ENCODE measurements around the gene MAP3K9.
A peak's percentile ranks its signal among the peaks of the same experiment; 100 is the strongest.
"Not testable (repeated sequence)": the region's sequence is repeated elsewhere in the genome, so short reads cannot be mapped to it uniquely, and the experiment has no call there.

MAP3K9 gene

GRCh38 chr14:70718383-70719118, 90.8 kb downstream of the MAP3K9 start:
- DNase-seq = no peak

GRCh38 chr14:70716958-70717357, 92.4 kb downstream of the MAP3K9 start:
- no peak for DNase-seq

- DNase-seq = no peak
Observed at GRCh38 chr14:70716483-70716882, 92.8 kb downstream of the MAP3K9 start.

- peak; percentile 38 for DNase-seq
Observed at GRCh38 chr14:70714055-70714550, 95.2 kb downstream of the MAP3K9 start.

GRCh38 chr14:70713511-70713916, 95.8 kb downstream of the MAP3K9 start:
- DNase-seq = no peak

- no peak for DNase-seq
Observed at GRCh38 chr14:70713096-70713495, 96.2 kb downstream of the MAP3K9 start.

GRCh38 chr14:70711451-70711850, 97.9 kb downstream of the MAP3K9 start:
- DNase-seq = no peak

- DNase-seq = no peak
Observed at GRCh38 chr14:70709726-70710382, 99.5 kb downstream of the MAP3K9 start.

GRCh38 chr14:70708717-70709570, 100.4 kb downstream of the MAP3K9 start:
- no peak for DNase-seq

GRCh38 chr14:70707138-70708038, 101.9 kb downstream of the MAP3K9 start:
- no peak for DNase-seq

GRCh38 chr14:70706177-70706576, 103.1 kb downstream of the MAP3K9 start:
- no peak for DNase-seq

- DNase-seq = no peak
Observed at GRCh38 chr14:70704960-70705359, 104.4 kb downstream of the MAP3K9 start.

- DNase-seq = not testable (repeated sequence)
Observed at GRCh38 chr14:70703621-70704168, 105.6 kb downstream of the MAP3K9 start.

GRCh38 chr14:70702161-70702560, 107.2 kb downstream of the MAP3K9 start:
- DNase-seq = no peak

GRCh38 chr14:70701610-70702009, 107.7 kb downstream of the MAP3K9 start:
- DNase-seq = no peak

GRCh38 chr14:70700955-70701585, 108.2 kb downstream of the MAP3K9 start:
- no peak for DNase-seq

GRCh38 chr14:70699646-70700045, 109.7 kb downstream of the MAP3K9 start:
- no peak for DNase-seq

GRCh38 chr14:70698288-70698687, 111.0 kb downstream of the MAP3K9 start:
- no peak for DNase-seq

GRCh38 chr14:70697701-70698100, 111.6 kb downstream of the MAP3K9 start:
- no peak for DNase-seq

- no peak for DNase-seq
Observed at GRCh38 chr14:70696026-70696425, 113.3 kb downstream of the MAP3K9 start.

- no peak for DNase-seq
Observed at GRCh38 chr14:70692210-70692609, 117.1 kb downstream of the MAP3K9 start.
